ENCODE measurements around the gene TBX2. TPM values are rescaled to one million over a fixed set of nuclear protein-coding genes. Genes with fewer than 3 reads are reported as not detected.
A peak's percentile ranks its signal among the peaks of the same experiment; 100 is the strongest.

TBX2 gene
- total and polyA plus RNA-seq, 2 of the 13 experiments (the other 11 are each of a cell fraction or from before 2014, with no cell fraction given) = 2.8 to 15.3 TPM

- TF ChIP-seq, protein P1, sequence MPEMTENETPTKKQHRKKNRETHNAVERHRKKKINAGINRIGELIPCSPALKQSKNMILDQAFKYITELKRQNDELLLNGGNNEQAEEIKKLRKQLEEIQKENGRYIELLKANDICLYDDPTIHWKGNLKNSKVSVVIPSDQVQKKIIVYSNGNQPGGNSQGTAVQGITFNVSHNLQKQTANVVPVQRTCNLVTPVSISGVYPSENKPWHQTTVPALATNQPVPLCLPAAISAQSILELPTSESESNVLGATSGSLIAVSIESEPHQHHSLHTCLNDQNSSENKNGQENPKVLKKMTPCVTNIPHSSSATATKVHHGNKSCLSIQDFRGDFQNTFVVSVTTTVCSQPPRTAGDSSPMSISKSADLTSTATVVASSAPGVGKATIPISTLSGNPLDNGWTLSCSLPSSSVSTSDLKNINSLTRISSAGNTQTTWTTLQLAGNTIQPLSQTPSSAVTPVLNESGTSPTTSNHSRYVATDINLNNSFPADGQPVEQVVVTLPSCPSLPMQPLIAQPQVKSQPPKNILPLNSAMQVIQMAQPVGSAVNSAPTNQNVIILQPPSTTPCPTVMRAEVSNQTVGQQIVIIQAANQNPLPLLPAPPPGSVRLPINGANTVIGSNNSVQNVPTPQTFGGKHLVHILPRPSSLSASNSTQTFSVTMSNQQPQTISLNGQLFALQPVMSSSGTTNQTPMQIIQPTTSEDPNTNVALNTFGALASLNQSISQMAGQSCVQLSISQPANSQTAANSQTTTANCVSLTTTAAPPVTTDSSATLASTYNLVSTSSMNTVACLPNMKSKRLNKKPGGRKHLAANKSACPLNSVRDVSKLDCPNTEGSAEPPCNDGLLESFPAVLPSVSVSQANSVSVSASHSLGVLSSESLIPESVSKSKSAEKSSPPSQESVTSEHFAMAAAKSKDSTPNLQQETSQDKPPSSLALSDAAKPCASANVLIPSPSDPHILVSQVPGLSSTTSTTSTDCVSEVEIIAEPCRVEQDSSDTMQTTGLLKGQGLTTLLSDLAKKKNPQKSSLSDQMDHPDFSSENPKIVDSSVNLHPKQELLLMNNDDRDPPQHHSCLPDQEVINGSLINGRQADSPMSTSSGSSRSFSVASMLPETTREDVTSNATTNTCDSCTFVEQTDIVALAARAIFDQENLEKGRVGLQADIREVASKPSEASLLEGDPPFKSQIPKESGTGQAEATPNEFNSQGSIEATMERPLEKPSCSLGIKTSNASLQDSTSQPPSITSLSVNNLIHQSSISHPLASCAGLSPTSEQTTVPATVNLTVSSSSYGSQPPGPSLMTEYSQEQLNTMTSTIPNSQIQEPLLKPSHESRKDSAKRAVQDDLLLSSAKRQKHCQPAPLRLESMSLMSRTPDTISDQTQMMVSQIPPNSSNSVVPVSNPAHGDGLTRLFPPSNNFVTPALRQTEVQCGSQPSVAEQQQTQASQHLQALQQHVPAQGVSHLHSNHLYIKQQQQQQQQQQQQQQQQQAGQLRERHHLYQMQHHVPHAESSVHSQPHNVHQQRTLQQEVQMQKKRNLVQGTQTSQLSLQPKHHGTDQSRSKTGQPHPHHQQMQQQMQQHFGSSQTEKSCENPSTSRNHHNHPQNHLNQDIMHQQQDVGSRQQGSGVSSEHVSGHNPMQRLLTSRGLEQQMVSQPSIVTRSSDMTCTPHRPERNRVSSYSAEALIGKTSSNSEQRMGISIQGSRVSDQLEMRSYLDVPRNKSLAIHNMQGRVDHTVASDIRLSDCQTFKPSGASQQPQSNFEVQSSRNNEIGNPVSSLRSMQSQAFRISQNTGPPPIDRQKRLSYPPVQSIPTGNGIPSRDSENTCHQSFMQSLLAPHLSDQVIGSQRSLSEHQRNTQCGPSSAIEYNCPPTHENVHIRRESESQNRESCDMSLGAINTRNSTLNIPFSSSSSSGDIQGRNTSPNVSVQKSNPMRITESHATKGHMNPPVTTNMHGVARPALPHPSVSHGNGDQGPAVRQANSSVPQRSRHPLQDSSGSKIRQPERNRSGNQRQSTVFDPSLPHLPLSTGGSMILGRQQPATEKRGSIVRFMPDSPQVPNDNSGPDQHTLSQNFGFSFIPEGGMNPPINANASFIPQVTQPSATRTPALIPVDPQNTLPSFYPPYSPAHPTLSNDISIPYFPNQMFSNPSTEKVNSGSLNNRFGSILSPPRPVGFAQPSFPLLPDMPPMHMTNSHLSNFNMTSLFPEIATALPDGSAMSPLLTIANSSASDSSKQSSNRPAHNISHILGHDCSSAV (CRISPR knock-in tag; IDR thresholded peaks at IDR 0.05; ENCODE audit: borderline replicate concordance) = no peak
- TF ChIP-seq BRF2 (CRISPR knock-in tag; IDR thresholded peaks at IDR 0.05) (0 out of 2 replicates have a peak, but pooled peaks have one; percentile 39), ZNF460 (CRISPR knock-in tag; IDR thresholded peaks at IDR 0.05; ENCODE audit: borderline replicate concordance) (no peak), ZNF3 (CRISPR knock-in tag; IDR thresholded peaks at IDR 0.05) (0 out of 2 replicates have a peak, but pooled peaks have one; percentile 23), ZNF414 (CRISPR knock-in tag; IDR thresholded peaks at IDR 0.05) (0 out of 2 replicates have a peak, but pooled peaks have one; percentile 61), NR2F2 (IDR thresholded peaks at IDR 0.05; ENCODE audit: borderline replicate concordance, low read depth) (peak; percentile 62; the same call in 1 of the 2 replicates), ZNF792 (CRISPR knock-in tag; IDR thresholded peaks at IDR 0.05) (no peak), HIVEP1 (CRISPR knock-in tag; IDR thresholded peaks at IDR 0.05) (peak; percentile 71), MED1 (CRISPR knock-in tag; IDR thresholded peaks at IDR 0.05) (peak; percentile 83)
- TF ChIP-seq, protein P2, sequence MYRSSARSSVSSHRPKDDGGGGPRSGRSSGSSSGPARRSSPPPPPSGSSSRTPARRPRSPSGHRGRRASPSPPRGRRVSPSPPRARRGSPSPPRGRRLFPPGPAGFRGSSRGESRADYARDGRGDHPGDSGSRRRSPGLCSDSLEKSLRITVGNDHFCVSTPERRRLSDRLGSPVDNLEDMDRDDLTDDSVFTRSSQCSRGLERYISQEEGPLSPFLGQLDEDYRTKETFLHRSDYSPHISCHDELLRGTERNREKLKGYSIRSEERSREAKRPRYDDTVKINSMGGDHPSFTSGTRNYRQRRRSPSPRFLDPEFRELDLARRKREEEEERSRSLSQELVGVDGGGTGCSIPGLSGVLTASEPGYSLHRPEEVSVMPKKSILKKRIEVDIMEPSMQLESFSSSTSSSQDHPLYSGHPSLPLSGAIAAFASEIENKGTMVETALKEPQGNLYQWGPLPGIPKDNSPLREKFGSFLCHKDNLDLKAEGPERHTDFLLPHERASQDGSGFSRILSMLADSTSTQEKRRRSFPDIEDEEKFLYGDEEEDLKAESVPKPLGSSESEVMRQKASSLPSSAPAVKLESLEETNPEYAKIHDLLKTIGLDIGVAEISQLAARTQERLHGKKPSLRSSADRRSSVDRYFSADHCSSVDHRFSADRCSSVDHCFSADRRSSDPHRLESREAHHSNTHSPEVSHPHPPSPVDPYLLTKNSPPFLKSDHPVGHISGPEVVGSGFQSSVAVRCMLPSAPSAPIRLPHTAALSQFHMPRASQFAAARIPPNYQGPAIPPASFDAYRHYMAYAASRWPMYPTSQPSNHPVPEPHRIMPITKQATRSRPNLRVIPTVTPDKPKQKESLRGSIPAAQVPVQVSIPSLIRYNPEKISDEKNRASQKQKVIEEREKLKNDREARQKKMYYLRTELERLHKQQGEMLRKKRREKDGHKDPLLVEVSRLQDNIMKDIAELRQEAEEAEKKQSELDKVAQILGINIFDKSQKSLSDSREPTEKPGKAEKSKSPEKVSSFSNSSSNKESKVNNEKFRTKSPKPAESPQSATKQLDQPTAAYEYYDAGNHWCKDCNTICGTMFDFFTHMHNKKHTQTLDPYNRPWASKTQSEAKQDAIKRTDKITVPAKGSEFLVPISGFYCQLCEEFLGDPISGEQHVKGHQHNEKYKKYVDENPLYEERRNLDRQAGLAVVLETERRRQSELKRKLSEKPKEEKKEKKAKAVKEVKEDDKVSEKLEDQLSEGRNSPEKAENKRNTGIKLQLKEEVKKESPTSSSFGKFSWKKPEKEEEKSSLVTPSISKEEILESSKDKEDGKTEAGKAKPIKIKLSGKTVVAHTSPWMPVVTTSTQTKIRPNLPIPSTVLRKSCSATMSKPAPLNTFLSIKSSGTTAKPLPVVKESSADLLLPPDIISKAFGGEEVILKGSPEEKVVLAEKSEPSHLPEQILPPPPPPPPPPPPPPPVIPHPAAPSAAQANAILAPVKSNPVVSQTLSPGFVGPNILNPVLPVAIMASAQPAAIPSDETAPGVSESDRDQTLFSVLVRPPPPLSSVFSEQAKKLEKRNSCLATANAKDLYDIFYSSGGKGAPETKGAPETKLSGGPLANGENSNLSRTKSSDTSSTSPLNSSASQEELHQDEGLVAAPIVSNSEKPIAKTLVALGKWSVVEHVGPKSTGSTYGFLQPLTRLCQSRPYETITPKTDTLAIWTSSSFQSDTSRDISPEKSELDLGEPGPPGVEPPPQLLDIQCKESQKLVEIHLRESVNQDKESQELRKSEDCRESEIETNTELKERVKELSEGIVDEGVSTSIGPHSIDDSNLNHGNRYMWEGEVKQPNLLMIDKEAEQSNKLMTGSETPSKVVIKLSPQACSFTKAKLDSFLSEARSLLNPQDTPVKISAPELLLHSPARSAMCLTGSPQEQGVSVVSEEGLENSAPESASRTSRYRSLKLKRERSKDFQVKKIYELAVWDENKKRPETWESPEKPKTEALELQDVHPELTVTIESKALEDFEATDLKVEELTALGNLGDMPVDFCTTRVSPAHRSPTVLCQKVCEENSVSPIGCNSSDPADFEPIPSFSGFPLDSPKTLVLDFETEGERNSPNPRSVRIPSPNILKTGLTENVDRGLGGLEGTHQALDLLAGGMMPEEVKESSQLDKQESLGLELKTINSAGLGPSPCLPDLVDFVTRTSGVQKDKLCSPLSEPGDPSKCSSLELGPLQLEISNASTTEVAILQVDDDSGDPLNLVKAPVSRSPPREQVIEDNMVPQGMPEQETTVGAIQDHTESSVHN (CRISPR knock-in tag; IDR thresholded peaks at IDR 0.05) = no peak
These were observed 32.8 kb upstream of the TBX2 start (continued) for GRCh38 chr17:61366715-61367413.
